ENCODE results near the gene ARMH4. TPM values are rescaled to one million over a fixed set of nuclear protein-coding genes. Genes with fewer than 3 reads are reported as not detected.
A peak's percentile ranks its signal among the peaks of the same experiment; 100 is the strongest.

ARMH4 gene
- total and polyA plus RNA-seq, 10 of the 15 experiments (the other 5 are each of a cell fraction or from before 2014, with no cell fraction given): 0.50 to 0.97 (median 0.60) TPM; not detected in 7

DNA sequence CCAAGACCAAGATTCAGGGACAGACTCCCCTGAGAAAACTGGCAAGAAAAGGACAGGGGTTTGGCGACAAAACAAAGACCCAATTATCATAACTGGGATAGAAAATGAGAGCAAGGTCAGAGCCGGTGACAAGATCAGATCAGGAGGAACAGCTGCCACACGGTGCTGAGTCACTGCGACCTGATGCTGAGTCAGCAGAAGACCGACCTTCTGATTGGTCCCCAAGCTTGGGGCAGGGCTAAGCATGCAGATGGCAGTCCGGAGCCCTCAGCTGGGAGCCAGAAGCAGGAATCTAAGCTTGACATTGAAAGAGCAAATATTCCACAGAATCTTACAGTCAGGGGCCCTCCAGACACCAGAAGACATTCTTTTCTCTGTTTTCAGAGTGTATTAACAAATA lies 19.1 kb upstream of the ARMH4 start (continued):
- TF ChIP-seq ZBTB4 (CRISPR knock-in tag; IDR thresholded peaks at IDR 0.05) (no peak), CREM (IDR thresholded peaks at IDR 0.05; ENCODE audit: low read depth) (no peak), CHD1 (IDR thresholded peaks at IDR 0.05; ENCODE audit: low read depth, low read length) (no peak), RBBP5 (conservative IDR thresholded peaks at IDR 0.05) (no peak), FOXK2 (IDR thresholded peaks at IDR 0.05) (no peak), SUPT20H (IDR thresholded peaks at IDR 0.05; ENCODE audit: borderline replicate concordance, control insufficient read depth, low read depth, low read length) (no peak), PAX5 (IDR thresholded peaks at IDR 0.05; ENCODE audit: borderline replicate concordance, low read depth, low read length) (no peak), CUX1 (IDR thresholded peaks at IDR 0.05; ENCODE audit: insufficient replicate concordance, low read depth, low read length) (no peak), NFXL1 (IDR thresholded peaks at IDR 0.05; ENCODE audit: borderline replicate concordance) (no peak), TCF12 (IDR thresholded peaks at IDR 0.05; ENCODE audit: low read depth, low read length) (peak; percentile 37; the same call in 1 of the 2 replicates), DPF2 (IDR thresholded peaks at IDR 0.05) (no peak), CEBPB (IDR thresholded peaks at IDR 0.05; ENCODE audit: borderline replicate concordance in 1 of 2, low read depth in 2 of 2, low read length in 2 of 2) (no peak), ZNF592 (IDR thresholded peaks at IDR 0.05) (no peak), STAT1 (conservative IDR thresholded peaks at IDR 0.05) (no peak)
- TF ChIP-seq, protein P1, sequence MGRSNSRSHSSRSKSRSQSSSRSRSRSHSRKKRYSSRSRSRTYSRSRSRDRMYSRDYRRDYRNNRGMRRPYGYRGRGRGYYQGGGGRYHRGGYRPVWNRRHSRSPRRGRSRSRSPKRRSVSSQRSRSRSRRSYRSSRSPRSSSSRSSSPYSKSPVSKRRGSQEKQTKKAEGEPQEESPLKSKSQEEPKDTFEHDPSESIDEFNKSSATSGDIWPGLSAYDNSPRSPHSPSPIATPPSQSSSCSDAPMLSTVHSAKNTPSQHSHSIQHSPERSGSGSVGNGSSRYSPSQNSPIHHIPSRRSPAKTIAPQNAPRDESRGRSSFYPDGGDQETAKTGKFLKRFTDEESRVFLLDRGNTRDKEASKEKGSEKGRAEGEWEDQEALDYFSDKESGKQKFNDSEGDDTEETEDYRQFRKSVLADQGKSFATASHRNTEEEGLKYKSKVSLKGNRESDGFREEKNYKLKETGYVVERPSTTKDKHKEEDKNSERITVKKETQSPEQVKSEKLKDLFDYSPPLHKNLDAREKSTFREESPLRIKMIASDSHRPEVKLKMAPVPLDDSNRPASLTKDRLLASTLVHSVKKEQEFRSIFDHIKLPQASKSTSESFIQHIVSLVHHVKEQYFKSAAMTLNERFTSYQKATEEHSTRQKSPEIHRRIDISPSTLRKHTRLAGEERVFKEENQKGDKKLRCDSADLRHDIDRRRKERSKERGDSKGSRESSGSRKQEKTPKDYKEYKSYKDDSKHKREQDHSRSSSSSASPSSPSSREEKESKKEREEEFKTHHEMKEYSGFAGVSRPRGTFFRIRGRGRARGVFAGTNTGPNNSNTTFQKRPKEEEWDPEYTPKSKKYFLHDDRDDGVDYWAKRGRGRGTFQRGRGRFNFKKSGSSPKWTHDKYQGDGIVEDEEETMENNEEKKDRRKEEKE (IDR thresholded peaks at IDR 0.05): no peak
